ENCODE results near the gene IZUMO4.

DNA sequence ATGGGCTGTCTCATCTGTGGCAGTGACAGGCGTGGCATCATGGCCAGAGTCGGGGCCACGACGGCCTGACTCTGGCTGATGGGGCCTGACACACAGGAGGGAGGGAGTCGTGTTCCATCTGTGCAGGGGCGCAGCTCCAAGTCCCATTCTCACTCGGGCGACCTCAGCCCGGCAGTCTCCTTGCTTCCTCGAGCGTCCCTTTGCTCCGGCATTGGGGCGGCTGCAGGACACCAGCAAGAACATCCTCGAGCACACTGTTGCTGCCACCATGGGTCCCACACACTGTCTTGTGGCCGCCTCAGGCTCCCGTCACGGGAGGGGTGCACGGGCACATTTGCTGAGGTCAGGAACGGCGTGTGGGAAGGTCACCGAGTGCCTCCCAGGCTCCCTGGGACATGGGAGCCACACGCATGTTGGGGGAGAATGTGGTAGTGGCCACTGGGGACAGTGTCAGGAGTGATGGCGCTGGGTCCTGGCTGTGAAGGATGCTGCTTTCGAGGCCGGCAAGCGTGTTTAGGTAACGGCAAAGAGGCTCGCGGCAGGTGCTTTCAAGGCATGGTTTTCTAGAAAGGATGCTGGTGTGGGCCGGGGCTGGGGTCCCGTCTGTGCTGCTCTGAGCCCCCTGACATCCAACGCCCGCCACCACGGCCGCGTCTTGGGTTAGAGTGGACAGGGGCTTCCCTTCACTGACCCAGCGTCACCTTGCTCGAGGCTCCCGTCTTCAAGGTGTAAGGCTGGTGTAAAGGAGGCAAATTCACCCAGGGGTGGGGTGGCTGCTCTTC lies 3.4 kb downstream of the IZUMO4 start:
- peak; percentile 51 for TF ChIP-seq POLR2AphosphoS5 (IDR thresholded peaks at IDR 0.05; ENCODE audit: low read depth, low read length)
- no peak for TF ChIP-seq TAF1 (IDR thresholded peaks at IDR 0.05; ENCODE audit: borderline replicate concordance, low read depth, low read length)
- TF ChIP-seq POLR2A (IDR thresholded peaks at IDR 0.05; ENCODE audit: low read depth, low read length) = no peak

All from GM12892 (cell line).